Limb (tissue), 2 donors: ENCODE data around the gene PPP6R2.

Experiments
- DNase-seq, 2 donors: peaks; one replicate each; pipeline ENCODE4 v3.0.0-alpha.2; 2016; ENCODE audit errors: extremely low spot score in 2 of 2

The PPP6R2 gene

GRCh38 chr22:50305393-50305922, 37.7 kb upstream of the PPP6R2 start:
- DNase-seq = no peak

GRCh38 chr22:50305923-50306566, 37.1 kb upstream of the PPP6R2 start:
- peak; percentile 59 to 81 for DNase-seq

- DNase-seq = peak; percentile 89 to 90
These were observed 36.1 kb upstream of the PPP6R2 start, which contains the start of gene PLXNB2 for GRCh38 chr22:50306753-50307749. TSS of gene PLXNB2 (minus strand) at chr22:50307646. CDS start at chr22:50290584, 17,062 bp downstream.

GRCh38 chr22:50307890-50308596, 35.1 kb upstream of the PPP6R2 start:
- peak in 1 of 2 donors; percentile 72 for DNase-seq

- peak in 1 of 2 donors; percentile 64 for DNase-seq
These were observed 34.6 kb upstream of the PPP6R2 start for GRCh38 chr22:50308597-50308935.

- DNase-seq = no peak
These were observed 34.0 kb upstream of the PPP6R2 start for GRCh38 chr22:50308986-50309600.

- no peak for DNase-seq
These were observed 33.5 kb upstream of the PPP6R2 start for GRCh38 chr22:50309601-50309991.

- DNase-seq = no peak
These were observed 33.0 kb upstream of the PPP6R2 start for GRCh38 chr22:50310031-50310722.

GRCh38 chr22:50310949-50311444, 32.1 kb upstream of the PPP6R2 start:
- DNase-seq = no peak

- DNase-seq = no peak
These were observed 31.3 kb upstream of the PPP6R2 start for GRCh38 chr22:50311606-50312351.

GRCh38 chr22:50312371-50312770, 30.8 kb upstream of the PPP6R2 start:
- DNase-seq = no peak

GRCh38 chr22:50313021-50313420, 30.1 kb upstream of the PPP6R2 start:
- no peak for DNase-seq

- no peak for DNase-seq
These were observed 29.5 kb upstream of the PPP6R2 start for GRCh38 chr22:50313600-50313999.

GRCh38 chr22:50314081-50314454, 29.1 kb upstream of the PPP6R2 start:
- no peak for DNase-seq

- DNase-seq = no peak
These were observed 28.5 kb upstream of the PPP6R2 start for GRCh38 chr22:50314455-50315288.

GRCh38 chr22:50315289-50316113, 27.6 kb upstream of the PPP6R2 start:
- DNase-seq = no peak

- no peak for DNase-seq
These were observed 26.7 kb upstream of the PPP6R2 start for GRCh38 chr22:50316114-50317065.
